Measurements from ENCODE around the gene FGF23. TPM values are rescaled to one million over a fixed set of nuclear protein-coding genes. Genes with fewer than 3 reads are reported as not detected.

Gene FGF23
- total and polyA plus RNA-seq, 4 donors: 0.10 to 0.83 (median 0.47) TPM; not detected in 1

DNA sequence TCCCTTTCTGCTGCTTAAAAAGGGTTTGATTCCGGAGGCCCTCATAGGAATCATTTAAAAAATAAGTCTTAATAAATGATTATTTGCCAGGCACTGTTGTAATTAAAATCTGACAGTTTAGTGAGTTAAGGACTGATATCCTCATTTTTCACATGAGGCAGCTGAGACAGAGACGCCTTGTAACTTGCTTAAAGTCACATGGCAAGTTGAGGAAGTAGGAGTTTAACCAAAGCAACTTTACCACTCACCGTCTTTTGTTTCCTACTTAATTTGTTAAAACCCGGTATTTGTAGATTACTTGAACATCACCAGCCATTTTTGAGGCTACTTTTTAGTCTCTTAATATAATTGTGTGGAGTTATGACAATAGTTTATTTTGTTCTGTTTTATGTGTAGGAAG, 56.1 kb downstream of the FGF23 start:
- Histone ChIP-seq H3K27me3 (ENCODE audit: control insufficient read depth in 4 of 4, insufficient read depth in 4 of 4, low read length in 3 of 4) (no peaks in the 10 kb centered on the region), H3K27ac (ENCODE audit: low read depth in 1 of 2, low read length in 2 of 2) (no peak overlapping the region), H3K36me3 (ENCODE audit: control insufficient read depth in 4 of 4, insufficient read depth in 3 of 4, low read depth in 1 of 4, low read length in 3 of 4) (no peaks in the 10 kb centered on the region), H3K4me1 (ENCODE audit: control insufficient read depth in 4 of 4, insufficient read depth in 4 of 4, low read length in 3 of 4) (peaks cover 0 to 17% (median 8%) of the 10 kb centered on the region in 4 donors), H3K4me3 (ENCODE audit: low read depth in 1 of 3, low read length in 3 of 3) (no peak overlapping the region), H3K9ac (ENCODE audit: low read depth in 1 of 2, low read length in 2 of 2) (no peak overlapping the region), H3K9me3 (ENCODE audit: control insufficient read depth in 4 of 4, low read length in 3 of 4) (no peaks in the 10 kb centered on the region)
- WGBS: 91% methylated on average over 4 of the region's 4 CpGs
- no peak for TF ChIP-seq EGR1 (IDR thresholded peaks at IDR 0.05; ENCODE audit: low read depth in 2 of 2)
- TF ChIP-seq SP1 (IDR thresholded peaks at IDR 0.05): no peak
- TF ChIP-seq NR2F2 (IDR thresholded peaks at IDR 0.05): no peak
- TF ChIP-seq, protein P1, sequence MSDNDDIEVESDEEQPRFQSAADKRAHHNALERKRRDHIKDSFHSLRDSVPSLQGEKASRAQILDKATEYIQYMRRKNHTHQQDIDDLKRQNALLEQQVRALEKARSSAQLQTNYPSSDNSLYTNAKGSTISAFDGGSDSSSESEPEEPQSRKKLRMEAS (IDR thresholded peaks at IDR 0.05): no peak
- no peak for TF ChIP-seq HNF4G (IDR thresholded peaks at IDR 0.05)
- no peak for TF ChIP-seq FOXA1 (IDR thresholded peaks at IDR 0.05)
- no peak for TF ChIP-seq TAF1 (conservative IDR thresholded peaks at IDR 0.05)
- TF ChIP-seq, protein P2, sequence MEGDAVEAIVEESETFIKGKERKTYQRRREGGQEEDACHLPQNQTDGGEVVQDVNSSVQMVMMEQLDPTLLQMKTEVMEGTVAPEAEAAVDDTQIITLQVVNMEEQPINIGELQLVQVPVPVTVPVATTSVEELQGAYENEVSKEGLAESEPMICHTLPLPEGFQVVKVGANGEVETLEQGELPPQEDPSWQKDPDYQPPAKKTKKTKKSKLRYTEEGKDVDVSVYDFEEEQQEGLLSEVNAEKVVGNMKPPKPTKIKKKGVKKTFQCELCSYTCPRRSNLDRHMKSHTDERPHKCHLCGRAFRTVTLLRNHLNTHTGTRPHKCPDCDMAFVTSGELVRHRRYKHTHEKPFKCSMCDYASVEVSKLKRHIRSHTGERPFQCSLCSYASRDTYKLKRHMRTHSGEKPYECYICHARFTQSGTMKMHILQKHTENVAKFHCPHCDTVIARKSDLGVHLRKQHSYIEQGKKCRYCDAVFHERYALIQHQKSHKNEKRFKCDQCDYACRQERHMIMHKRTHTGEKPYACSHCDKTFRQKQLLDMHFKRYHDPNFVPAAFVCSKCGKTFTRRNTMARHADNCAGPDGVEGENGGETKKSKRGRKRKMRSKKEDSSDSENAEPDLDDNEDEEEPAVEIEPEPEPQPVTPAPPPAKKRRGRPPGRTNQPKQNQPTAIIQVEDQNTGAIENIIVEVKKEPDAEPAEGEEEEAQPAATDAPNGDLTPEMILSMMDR (IDR thresholded peaks at IDR 0.05; ENCODE audit: low read depth, low read length, missing input control): no peak
- no peak for DNase-seq (ENCODE audit: low spot score)

DNA sequence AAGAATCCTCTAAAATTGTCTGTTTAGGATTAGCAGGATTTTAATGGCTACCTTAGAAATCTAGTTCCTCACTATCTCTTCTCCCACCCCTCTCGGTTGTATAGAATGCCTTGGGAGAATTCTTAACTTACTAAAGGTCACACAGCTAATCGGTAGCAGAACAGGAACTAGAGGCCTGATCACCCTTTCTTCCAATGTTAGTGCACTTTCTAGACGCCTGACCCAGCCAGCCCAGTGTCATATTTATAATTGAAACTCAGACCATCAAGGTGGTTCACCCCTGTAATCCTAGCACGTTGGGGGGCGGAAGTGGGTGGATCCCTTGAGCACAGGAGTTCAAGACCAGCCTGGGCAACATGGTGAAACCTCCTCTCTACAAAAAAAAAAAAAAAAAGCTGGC, 56.8 kb downstream of the FGF23 start:
- Histone ChIP-seq H3K4me3 (ENCODE audit: low read depth in 1 of 3, low read length in 3 of 3) (no peak overlapping the region), H3K9ac (ENCODE audit: low read depth in 1 of 2, low read length in 2 of 2) (no peak overlapping the region), H3K36me3 (ENCODE audit: control insufficient read depth in 4 of 4, insufficient read depth in 3 of 4, low read depth in 1 of 4, low read length in 3 of 4) (no peaks in the 10 kb centered on the region), H3K27ac (ENCODE audit: low read depth in 1 of 2, low read length in 2 of 2) (no peak overlapping the region), H3K27me3 (ENCODE audit: control insufficient read depth in 4 of 4, insufficient read depth in 4 of 4, low read length in 3 of 4) (no peaks in the 10 kb centered on the region), H3K4me1 (ENCODE audit: control insufficient read depth in 4 of 4, insufficient read depth in 4 of 4, low read length in 3 of 4) (peaks cover 0 to 17% (median 8%) of the 10 kb centered on the region in 4 donors), H3K9me3 (ENCODE audit: control insufficient read depth in 4 of 4, low read length in 3 of 4) (no peaks in the 10 kb centered on the region)
- TF ChIP-seq YY1 (IDR thresholded peaks at IDR 0.05): no peak
- TF ChIP-seq, protein P3, sequence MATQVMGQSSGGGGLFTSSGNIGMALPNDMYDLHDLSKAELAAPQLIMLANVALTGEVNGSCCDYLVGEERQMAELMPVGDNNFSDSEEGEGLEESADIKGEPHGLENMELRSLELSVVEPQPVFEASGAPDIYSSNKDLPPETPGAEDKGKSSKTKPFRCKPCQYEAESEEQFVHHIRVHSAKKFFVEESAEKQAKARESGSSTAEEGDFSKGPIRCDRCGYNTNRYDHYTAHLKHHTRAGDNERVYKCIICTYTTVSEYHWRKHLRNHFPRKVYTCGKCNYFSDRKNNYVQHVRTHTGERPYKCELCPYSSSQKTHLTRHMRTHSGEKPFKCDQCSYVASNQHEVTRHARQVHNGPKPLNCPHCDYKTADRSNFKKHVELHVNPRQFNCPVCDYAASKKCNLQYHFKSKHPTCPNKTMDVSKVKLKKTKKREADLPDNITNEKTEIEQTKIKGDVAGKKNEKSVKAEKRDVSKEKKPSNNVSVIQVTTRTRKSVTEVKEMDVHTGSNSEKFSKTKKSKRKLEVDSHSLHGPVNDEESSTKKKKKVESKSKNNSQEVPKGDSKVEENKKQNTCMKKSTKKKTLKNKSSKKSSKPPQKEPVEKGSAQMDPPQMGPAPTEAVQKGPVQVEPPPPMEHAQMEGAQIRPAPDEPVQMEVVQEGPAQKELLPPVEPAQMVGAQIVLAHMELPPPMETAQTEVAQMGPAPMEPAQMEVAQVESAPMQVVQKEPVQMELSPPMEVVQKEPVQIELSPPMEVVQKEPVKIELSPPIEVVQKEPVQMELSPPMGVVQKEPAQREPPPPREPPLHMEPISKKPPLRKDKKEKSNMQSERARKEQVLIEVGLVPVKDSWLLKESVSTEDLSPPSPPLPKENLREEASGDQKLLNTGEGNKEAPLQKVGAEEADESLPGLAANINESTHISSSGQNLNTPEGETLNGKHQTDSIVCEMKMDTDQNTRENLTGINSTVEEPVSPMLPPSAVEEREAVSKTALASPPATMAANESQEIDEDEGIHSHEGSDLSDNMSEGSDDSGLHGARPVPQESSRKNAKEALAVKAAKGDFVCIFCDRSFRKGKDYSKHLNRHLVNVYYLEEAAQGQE (IDR thresholded peaks at IDR 0.05): no peak
- no peak for TF ChIP-seq FOXA2 (IDR thresholded peaks at IDR 0.05)
- no peak for TF ChIP-seq RAD21 (IDR thresholded peaks at IDR 0.05)
- TF ChIP-seq, protein P4, sequence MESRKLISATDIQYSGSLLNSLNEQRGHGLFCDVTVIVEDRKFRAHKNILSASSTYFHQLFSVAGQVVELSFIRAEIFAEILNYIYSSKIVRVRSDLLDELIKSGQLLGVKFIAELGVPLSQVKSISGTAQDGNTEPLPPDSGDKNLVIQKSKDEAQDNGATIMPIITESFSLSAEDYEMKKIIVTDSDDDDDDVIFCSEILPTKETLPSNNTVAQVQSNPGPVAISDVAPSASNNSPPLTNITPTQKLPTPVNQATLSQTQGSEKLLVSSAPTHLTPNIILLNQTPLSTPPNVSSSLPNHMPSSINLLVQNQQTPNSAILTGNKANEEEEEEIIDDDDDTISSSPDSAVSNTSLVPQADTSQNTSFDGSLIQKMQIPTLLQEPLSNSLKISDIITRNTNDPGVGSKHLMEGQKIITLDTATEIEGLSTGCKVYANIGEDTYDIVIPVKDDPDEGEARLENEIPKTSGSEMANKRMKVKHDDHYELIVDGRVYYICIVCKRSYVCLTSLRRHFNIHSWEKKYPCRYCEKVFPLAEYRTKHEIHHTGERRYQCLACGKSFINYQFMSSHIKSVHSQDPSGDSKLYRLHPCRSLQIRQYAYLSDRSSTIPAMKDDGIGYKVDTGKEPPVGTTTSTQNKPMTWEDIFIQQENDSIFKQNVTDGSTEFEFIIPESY (IDR thresholded peaks at IDR 0.05): no peak
- TF ChIP-seq, protein P2 (IDR thresholded peaks at IDR 0.05; ENCODE audit: low read depth, low read length, missing input control): no peak
- TF ChIP-seq SP1 (IDR thresholded peaks at IDR 0.05): no peak
- TF ChIP-seq NR2F2 (IDR thresholded peaks at IDR 0.05): no peak
- TF ChIP-seq HNF4A (conservative IDR thresholded peaks at IDR 0.05): no peak
- no peak for TF ChIP-seq FOXA1 (IDR thresholded peaks at IDR 0.05)
- TF ChIP-seq TAF1 (conservative IDR thresholded peaks at IDR 0.05): no peak
- no peak for TF ChIP-seq EGR1 (IDR thresholded peaks at IDR 0.05; ENCODE audit: low read depth in 2 of 2)
- DNase-seq (ENCODE audit: low spot score): no peak
- 84% methylated on average over 5 of the region's 5 CpGs for WGBS
